Measurements from ENCODE around the gene UST.

GRCh38 chr6:148892247-148892646, 145.4 kb downstream of the UST start:
- TF ChIP-seq, protein P1, sequence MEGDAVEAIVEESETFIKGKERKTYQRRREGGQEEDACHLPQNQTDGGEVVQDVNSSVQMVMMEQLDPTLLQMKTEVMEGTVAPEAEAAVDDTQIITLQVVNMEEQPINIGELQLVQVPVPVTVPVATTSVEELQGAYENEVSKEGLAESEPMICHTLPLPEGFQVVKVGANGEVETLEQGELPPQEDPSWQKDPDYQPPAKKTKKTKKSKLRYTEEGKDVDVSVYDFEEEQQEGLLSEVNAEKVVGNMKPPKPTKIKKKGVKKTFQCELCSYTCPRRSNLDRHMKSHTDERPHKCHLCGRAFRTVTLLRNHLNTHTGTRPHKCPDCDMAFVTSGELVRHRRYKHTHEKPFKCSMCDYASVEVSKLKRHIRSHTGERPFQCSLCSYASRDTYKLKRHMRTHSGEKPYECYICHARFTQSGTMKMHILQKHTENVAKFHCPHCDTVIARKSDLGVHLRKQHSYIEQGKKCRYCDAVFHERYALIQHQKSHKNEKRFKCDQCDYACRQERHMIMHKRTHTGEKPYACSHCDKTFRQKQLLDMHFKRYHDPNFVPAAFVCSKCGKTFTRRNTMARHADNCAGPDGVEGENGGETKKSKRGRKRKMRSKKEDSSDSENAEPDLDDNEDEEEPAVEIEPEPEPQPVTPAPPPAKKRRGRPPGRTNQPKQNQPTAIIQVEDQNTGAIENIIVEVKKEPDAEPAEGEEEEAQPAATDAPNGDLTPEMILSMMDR (IDR thresholded peaks at IDR 0.05): no peak
- no peak for TF ChIP-seq POLR2AphosphoS5 (IDR thresholded peaks at IDR 0.05)
